HUDEP-2 (cell line): ENCODE measurements around the gene SFRP2.

Experiments
- DNase-seq, 76 experiments: peaks; one replicate each; lab custom pipeline; 2025; ENCODE audit not compliant: unreplicated experiment in 76 of 76; lab: John Stamatoyannopoulos, UW

The SFRP2 gene

DNA sequence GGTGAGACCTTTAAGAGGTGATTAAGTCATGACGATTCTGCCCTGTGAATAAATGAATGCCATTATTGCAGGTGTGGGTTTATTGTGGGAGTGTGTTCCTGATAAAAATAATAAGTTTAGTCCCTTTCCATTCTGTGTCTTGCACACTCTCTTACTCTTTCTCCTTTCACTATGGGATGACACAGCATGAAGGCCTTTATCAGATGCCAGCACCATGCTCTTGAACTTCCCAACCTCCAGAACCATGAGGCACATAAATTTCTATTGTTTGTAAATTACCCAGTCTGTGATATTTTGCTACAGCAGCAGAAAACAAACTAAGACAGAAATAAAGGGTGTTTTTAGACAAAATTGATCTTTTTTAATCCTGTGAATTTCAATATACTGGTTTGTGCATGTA lies 10.5 kb downstream of the SFRP2 start:
- DNase-seq = no peak

DNA sequence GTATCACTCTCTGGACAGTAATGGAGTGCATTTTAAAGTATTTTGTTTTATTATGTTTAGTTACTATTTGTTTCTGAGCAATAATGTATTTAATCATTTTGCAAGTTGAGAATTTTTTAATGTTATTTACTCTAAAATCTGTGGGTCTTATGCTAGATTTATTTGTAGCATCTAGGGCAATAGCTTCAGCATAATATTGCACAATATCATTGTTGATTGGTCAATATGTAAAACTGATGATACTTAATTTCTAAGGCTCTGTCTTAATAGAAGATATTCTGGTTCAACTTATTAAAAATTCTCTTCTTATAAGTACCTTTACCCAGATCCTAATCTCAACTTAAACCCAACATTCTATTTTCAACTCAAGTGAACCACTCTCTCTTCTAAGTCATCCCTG lies 11.5 kb downstream of the SFRP2 start:
- DNase-seq = no peak

DNA sequence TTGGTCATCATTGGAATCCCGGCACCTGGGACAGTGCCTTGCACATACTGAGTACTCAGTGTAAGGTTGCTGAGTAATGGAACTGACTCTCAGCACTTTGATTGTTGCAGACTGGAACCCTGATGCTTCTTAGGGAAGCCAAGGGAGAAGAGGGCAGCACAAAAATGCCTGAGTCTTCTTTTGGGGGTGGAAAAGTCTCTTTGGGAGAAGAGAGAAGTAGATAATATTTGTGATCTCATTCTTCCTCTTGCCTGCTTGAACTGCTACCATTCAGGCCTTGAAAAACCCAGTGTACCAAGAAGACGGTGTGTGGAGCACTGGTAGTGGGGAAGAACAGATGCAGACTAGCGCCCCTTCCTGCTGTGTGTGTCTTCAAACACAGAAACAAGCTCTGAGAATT lies 12.3 kb downstream of the SFRP2 start:
- no peak for DNase-seq

DNA sequence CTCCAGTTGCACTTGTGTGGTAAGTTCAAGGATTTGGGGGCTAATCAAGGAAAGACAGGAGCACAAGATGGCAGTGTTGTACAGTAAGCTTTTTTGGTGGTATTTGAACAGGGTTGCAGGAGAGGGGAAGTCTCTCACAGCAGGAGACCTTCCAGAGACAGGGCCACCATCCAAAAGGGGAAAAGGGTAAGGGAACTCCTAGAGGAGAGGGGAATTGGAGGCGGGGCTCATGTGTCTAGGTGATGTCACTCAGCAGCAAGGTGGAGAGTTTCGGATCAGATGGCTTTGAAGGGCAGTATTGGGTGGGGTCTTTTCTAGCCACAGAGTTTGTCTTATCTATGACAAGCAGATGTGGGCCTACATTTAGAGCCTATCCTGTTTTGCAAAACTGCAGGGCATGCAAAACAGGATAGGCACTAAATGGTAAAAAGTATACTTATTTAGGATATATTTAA lies 15.6 kb downstream of the SFRP2 start:
- DNase-seq = peak in 71 of 76 experiments; percentile 3 to 85 (median 51)

DNA sequence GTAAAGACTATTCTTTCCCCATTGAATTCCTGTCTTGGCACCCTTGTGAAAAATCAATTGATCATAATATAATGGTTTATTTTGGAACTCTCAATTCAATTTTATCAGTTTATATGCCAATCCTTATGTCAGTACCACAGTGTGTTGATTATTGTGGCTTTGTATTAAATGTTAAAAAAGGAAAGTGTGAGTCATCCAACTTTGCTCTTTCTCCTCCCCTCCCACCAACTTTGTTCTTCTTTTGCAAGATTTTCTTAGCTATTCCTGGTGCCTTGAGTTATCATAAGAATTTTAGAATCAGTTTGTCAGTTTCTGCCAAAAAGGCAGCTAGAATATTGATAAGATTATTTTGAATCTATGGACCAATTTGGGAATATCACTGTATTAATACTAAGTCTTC lies 17.8 kb downstream of the SFRP2 start:
- peak in 9 of 76 experiments; percentile 3 to 50 (median 20) for DNase-seq

DNA sequence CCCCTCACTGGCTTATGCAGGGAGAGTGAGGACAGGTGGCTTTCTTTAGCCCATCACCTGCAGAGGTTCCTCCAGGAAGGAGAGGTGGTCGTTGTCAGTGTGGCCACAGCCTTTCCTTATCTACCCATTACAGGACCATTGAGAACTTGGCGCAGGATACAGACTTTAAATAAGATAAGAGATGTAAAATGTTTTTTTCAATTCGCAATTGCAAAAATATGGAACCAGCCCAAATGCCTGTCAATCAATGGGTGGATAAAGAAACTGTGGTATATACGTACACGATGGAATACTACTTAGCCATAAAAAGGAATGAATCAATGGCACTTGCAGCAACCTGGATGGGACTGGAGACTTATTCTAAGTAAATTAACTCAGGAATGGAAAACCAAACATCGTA lies 22.1 kb downstream of the SFRP2 start:
- no peak for DNase-seq

DNA sequence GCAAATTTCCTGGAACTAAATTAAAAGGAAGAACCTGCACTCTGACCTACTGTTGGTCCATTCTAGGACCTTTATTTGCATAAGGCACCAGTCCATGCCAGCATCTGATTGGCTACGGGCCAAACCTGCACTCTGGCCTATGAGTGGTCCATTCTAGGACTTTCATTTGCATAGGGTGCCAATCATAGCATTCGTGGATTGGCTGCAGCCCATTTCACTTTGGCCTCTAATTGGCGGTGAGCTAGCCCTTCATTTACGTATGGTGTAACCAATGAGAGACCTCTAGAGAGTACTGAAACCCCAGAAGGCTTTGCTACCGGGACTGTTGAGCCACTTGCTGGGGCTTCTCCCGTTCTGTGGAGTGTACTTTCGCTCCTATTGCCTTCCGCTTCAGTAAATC lies 23.0 kb downstream of the SFRP2 start:
- DNase-seq = no peak

DNA sequence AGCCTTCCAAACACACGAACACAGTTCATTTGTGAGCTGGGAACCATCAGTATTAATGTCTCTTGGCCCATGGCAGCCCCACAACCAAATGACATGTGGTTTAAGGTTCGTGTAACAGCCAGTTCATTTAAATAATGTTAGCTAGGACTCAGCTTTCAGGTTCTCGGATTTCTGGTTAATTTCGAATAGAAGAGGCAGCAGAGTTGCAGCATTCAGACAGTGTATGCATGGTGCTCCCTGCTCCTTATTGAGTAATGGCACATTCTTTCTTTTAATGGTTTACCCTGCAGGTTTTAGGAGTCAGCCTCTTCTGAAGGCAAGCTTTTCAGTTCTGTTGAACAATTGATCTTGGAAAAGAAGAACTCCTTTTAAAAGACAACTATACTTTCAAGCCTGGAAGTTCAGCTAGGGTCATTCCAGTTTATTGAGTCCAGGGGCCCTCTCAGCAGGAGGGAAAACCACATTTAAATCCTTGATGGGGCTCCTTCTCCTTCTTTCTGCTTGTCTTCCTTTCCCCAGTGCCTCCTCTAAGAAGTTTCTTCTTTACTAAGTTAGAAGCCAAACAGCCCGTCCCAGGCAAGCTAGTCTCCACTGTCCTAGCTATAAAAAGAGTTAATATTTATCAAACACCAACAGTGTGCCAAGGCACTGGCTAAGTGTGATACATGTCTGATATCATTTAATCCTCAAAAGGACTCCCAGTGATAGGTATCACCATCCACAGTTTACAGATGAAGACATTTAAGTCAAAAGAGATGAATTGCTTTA lies 24.1 kb downstream of the SFRP2 start:
- no peak for DNase-seq

DNA sequence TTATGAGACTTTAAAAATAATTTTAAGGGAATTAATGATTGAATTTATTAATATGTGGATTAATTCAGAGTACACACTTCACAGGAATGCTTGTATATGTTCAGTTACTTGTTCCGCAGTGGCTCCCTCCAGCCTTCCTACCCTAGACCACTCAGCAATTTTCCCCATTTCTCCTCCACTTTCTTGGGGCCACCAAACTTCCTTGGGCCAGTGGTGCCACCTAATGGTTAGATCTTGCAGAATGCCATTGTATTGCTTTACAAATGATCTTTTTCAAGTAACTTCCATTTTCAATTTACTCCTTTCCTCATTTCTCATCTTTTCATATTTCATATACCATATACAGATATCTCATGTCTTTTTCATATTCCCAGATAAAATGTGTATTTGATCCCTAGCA lies 25.5 kb downstream of the SFRP2 start:
- no peak for DNase-seq

DNA sequence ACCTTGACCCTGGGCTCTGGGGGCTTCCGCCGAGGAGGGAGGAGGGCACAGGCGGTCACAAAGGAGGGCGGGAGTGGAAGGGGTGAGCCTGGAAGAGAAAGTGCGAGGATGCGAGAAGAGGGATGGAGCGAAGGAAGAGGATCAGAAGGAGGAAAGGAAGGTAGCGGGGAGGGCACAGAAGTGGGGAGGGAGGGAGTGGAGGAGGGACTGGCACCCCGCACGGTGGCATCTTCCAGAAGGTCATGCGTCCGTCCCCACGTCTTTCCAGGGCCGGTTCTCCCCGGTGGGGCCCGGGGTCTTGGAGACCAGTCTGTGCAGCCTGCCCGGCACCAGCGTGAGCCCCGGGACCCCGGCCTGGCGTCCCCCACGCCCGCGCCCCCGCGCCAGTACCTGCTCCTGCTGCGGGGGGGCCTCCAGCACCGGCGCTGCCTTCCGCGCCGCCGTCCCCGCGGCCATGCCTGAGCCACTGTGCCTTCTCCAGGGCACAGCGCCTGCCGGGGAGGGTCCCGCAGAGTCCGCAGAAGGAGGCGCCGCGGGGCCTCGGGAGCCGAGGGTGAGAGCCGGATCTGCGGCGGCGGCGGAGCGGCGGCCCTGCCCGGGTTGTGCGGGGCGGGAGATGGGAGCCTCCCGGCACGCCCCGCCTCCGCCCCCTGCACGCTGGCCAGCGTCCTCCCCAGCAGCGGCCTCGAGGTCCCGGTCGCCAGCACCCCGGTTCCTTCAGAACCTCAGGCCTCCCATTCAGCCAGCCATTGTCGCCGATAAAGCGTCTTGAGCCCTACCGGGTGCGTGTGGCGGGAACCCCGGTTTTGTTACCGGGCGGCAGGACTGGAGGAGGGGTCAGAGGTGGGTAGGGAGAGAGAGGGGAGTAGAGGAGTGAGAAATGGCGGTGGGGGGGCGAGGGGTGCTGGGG lies 29.2 kb downstream of the SFRP2 start, which contains the start of gene RNF175:
Gene RNF175, minus strand, starts transcription at position 618 of the 910 bp plus-strand sequence. Its CDS starts 162 bp downstream, at position 456.
- no peak for DNase-seq

DNA sequence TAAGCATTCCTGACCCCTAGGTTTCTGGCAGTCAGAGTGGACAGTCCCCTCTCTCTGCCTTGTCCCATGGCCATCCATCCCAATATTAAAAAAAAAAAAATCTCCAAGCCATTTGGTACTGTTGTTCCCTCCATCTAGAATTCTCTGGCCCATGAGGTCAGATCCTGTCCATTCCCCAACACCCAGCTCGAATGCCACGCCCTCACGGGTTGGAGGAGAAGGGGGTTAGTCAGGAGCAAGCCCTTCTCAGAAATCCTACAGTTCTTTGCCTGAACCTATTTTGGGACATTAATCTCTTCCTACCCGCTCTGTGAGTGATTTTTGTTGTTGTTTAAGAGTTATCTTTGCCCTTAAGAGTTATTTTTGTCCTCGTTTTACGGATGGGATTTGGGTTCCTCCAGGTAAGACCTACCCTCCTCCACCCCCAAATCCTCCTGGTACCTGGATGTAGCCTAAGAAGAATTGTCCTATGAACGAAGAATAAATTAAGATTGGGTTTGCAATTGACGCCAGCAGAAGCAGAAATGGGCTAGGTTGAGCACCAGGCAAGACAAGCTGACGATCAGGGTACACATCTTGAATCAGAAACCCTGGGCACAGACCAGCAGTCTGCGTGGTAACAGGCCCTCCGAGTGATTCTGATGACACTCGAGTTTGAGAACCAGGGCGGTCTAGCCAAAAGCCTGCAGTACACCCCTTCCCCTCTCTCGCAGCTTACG lies 30.0 kb downstream of the SFRP2 start:
- no peak for DNase-seq

DNA sequence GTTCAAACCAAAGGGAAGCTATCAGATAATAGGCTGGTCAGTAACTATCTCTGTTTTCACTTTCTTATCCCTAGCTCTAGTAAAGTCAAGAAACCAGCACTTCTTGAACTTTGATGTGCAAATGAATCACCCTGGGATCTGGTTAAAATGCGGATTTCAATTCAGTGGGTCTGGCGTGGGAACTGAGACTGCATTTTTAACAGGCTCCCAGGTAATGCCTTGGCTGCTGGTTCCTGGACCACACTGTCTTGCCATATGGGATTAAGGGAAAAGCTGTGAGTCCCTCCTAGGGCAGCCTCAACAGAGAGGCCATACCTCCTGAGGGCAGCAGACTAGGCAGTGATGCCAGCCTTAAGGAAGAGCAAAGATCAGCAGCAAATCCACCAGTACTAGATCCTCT lies 30.7 kb downstream of the SFRP2 start:
- peak in 1 of 76 experiments; percentile 9 for DNase-seq

DNA sequence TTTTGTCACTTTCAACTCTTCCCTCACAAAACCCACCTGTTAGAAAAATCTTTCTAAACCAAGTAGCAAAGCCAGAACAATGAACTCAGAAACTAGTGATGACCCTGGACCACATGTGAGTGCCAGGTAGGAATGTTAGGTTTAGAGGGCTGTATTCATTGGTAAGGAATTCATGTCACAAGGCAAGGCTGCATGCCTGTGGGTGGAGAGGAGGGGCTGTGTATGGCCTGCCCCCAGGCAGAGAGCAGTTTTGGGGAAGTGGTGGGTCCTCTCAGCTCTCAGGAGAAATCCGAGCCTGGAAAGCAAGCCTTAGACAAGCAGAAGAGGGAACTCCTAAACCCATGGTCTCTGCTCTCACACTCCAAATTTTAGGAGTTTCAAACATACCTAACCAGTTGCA lies 31.5 kb downstream of the SFRP2 start:
- no peak for DNase-seq

DNA sequence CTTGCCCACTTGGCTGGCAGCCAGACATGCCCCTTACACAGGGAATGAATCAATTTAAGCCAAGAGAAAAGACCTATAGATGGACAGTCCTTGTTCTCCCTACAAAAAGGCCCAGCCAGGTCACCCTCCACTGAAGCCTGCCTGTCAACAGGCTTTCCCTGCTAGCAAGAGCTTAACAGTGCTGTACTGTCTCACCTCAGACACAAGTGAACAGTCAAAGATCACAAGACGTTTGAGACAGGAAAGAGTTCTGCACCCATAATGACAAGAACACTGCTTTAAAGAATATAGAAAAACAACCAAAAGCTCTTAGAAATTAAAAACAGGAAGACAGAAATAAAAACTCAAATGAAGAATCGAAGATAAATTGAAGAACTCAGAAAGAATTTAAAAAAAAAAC lies 33.7 kb downstream of the SFRP2 start:
- DNase-seq = no peak

DNA sequence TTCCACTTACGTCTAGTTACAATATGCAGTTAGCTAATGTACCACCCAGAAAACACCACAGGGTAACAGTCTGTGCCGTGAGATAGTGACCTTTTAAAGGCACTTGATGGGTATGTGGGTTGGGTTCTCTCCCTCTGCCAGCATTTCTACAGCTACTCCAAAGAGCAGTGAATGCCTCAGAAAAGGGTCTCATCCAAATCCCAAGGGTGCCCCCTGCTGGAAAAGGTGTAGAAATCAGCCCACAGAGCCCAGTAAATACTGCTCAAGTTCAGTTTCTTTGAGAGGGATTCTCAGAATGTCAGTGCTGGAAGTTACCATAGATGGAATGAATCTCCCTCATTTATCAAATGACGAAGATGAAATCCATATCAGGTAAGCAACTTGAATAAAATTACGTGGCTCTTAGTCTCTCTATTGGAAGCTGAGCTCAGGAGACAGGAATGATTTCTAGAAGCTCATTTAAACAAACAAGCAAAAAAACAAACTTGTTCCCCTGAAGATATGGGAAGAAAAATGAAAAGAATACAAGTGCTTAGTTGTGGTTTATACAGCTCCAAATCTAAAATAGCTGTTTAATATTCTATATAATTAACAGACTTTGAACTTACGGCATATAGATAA lies 38.6 kb downstream of the SFRP2 start:
- peak in 61 of 76 experiments; percentile 1 to 78 (median 30) for DNase-seq

DNA sequence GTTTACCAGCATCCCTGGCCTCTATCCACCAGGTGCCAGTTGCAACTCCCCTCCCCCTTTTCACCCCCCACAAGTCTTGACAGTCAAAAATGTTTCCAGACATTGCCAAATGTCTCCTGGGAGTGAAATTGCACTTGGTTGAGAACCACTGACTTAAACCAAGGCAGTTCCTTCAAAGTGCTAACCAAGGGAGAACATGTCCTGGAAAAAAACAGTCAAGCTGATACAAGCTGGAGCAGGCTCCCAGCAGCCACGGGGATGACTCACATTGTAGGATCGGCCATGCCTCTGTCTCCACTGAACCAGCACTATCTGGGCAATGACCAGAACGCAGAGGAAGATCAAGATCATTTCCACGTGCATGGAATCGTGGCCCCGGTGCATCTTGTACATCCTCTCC lies 40.5 kb downstream of the SFRP2 start:
- no peak for DNase-seq

DNA sequence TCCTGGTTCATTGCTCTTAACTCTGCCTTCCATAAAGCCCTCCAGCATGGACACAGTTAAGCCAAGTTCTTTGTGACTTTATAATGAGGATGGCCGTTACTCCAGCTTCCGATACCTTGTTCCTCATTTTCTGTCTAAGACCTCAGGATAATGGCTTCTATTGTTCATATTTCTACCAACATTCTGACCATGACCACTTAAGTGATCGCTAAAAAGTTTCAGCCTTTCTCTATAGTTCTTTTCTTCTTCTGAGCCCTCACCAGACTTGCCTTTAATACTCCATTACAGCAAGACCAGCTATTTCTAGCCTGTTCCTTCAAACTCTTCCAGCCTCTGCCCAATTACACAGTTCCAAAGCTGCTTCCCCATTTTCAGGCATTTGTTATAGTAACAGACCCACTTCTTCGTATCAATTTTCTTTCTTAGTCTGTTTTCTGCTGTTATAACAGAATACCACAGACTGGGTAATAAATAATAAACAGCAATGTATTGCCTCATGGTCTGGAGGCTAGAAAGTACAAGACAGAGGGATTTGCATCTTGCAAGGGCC lies 41.4 kb downstream of the SFRP2 start:
- no peak for DNase-seq

DNA sequence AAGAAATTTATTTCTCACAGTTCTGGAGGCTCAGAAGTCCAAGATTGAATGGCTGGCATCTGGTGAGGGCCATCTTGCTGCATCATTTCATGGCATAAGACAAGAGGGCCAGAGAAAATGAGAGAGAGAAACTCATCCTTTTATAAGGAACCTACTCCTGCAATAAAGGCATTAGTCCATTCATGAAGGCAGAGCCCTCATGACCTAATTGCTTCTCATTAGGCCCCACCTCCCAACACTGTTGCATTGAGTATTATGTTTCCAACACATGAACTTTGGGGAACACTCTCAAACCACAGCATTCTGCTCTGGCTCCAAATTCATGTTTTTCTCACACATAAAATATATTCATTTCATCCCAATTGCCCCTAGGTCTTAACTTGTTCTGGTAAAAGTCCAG lies 43.2 kb downstream of the SFRP2 start:
- DNase-seq = no peak

DNA sequence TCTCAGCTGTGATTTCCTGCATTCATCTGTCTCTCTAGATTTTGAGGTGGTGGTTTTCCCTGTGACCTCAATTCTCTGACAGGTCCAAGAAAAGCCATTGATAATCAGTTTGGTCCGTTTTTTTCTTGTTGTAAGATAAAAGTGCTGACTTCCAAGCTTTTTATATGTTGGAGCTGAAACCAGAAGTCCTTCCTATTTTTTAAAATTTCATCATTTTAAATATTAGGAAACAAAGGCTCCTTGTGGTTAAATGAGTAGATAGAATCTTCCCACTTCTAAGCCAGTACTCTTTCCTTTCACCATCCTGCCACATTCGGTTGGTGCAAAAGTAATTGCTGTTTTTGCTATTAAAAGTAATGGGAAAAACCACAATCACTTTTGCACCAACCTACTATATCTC lies 47.3 kb downstream of the SFRP2 start:
- no peak for DNase-seq

DNA sequence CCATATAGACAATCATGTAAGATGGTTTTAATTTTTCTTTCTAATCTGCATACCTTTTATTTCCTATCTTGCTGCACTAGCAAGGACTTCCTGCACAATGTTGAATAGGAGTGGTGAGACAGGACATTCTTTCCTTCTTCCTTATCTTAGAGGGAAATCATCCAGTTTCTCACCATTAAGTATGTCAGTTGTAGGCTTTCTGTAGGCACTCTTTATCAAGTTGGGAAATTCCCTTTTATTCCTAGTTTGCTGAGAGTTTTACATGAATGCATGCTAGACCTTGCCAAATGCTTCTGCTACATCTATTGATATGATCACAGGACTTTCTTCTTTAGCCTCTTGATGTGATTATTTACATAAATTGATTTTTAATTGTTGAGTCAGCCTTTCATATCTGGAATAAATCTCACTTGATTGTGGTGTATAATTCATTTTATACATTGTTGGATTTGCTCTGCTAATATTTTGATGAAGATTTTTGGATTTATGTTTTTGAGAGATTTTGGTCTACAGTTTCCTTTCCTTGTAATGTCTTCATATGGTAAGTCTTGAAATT lies 52.9 kb downstream of the SFRP2 start:
- no peak for DNase-seq
